HUES64 (cell line): ENCODE measurements around the gene PCIF1.
"Not testable (repeated sequence)": the region's sequence is repeated elsewhere in the genome, so short reads cannot be mapped to it uniquely, and the experiment has no call there.

ENCODE experiments used
- H3K27ac ChIP-seq: 2 replicates; pipeline ENCODE4 v1.7.0; 2013; ENCODE audit warnings: low read depth, low read length, inconsistent platforms
- H3K27me3 ChIP-seq: 2 replicates; pipeline ENCODE4 v1.6.1; 2013; ENCODE audit warnings: mild to moderate bottlenecking, low read length; ENCODE audit not compliant: insufficient read depth
- H3K36me3 ChIP-seq: 2 replicates; pipeline ENCODE4 v1.6.1; 2013; ENCODE audit warnings: mild to moderate bottlenecking, low read length; ENCODE audit not compliant: insufficient read depth
- H3K4me1 ChIP-seq: 2 replicates; pipeline ENCODE4 v1.6.1; 2013; ENCODE audit warnings: mild to moderate bottlenecking, low read length, moderate library complexity; ENCODE audit not compliant: insufficient read depth
- H3K4me3 ChIP-seq: 2 replicates; pipeline ENCODE4 v1.5.1; 2013; ENCODE audit warnings: mild to moderate bottlenecking, low read length, moderate library complexity
- H3K9ac ChIP-seq: 2 replicates; pipeline ENCODE4 v1.6.1; 2013; ENCODE audit warnings: mild to moderate bottlenecking, low read depth, low read length
- H3K9me3 ChIP-seq: 2 replicates; pipeline ENCODE4 v1.6.1; 2013; ENCODE audit warnings: low read depth, low read length; ENCODE audit not compliant: insufficient read depth
- WGBS: fragments of 150-250, 120-280 bp; methylation state at CpG from one replicate; pipeline ENCODE4 v1.1.7; 2013; ENCODE audit warnings: missing lambda C conversion rate; 5-methylcytosine and 5-hydroxymethylcytosine counted together

PCIF1 gene

GRCh38 chr20:45893831-45894230 lies 40.7 kb upstream of the PCIF1 start:
- Histone ChIP-seq H3K4me3 (no peak overlapping the region), H3K9ac (no peak overlapping the region), H3K36me3 (peaks cover 56% of the 10 kb centered on the region), H3K27me3 (no peaks in the 10 kb centered on the region; the same call in 1 of the 2 replicates), H3K9me3 (no peaks in the 10 kb centered on the region), H3K27ac (no peak overlapping the region), H3K4me1 (no peaks in the 10 kb centered on the region)
- WGBS = 95% methylated on average over 3 of the region's 4 CpGs

GRCh38 chr20:45894797-45895196 lies 39.7 kb upstream of the PCIF1 start:
- no peak overlapping the region for H3K27ac ChIP-seq
- WGBS = 96% methylated on average over 12 of the region's 12 CpGs
- peaks cover 64% of the 10 kb centered on the region for H3K36me3 ChIP-seq

GRCh38 chr20:45896641-45897161 lies 37.8 kb upstream of the PCIF1 start:
- no peaks in the 10 kb centered on the region for H3K27me3 ChIP-seq
- no peak overlapping the region for H3K4me3 ChIP-seq
- H3K4me1 ChIP-seq = no peaks in the 10 kb centered on the region
- no peaks in the 10 kb centered on the region for H3K9me3 ChIP-seq
- no peak overlapping the region for H3K27ac ChIP-seq
- H3K36me3 ChIP-seq = peaks cover 81% of the 10 kb centered on the region
- no peak overlapping the region for H3K9ac ChIP-seq
- WGBS = 95% methylated on average over 14 of the region's 14 CpGs

More at GRCh38 chr20:45894797-45895196, 39.7 kb upstream of the PCIF1 start:
- H3K4me3 ChIP-seq = no peak overlapping the region
- no peaks in the 10 kb centered on the region; the same call in 1 of the 2 replicates for H3K27me3 ChIP-seq
- no peaks in the 10 kb centered on the region for H3K9me3 ChIP-seq
- no peak overlapping the region for H3K9ac ChIP-seq
- no peaks in the 10 kb centered on the region for H3K4me1 ChIP-seq

GRCh38 chr20:45897289-45897688 lies 37.2 kb upstream of the PCIF1 start:
- H3K36me3 ChIP-seq = peaks cover 87% of the 10 kb centered on the region
- no peak overlapping the region for H3K9ac ChIP-seq
- no peaks in the 10 kb centered on the region for H3K4me1 ChIP-seq
- H3K9me3 ChIP-seq = no peaks in the 10 kb centered on the region
- no peaks in the 10 kb centered on the region for H3K27me3 ChIP-seq
- no peak overlapping the region for H3K27ac ChIP-seq
- WGBS = 95% methylated on average over 2 of the region's 2 CpGs
- no peak overlapping the region for H3K4me3 ChIP-seq

- H3K27ac ChIP-seq = no peak overlapping the region
- WGBS = 96% methylated on average over 7 of the region's 7 CpGs
- no peak overlapping the region for H3K4me3 ChIP-seq
- H3K4me1 ChIP-seq = no peaks in the 10 kb centered on the region
- H3K9ac ChIP-seq = no peak overlapping the region
- no peaks in the 10 kb centered on the region for H3K9me3 ChIP-seq
- no peaks in the 10 kb centered on the region for H3K27me3 ChIP-seq
- H3K36me3 ChIP-seq = peaks cover 90% of the 10 kb centered on the region
Measured at GRCh38 chr20:45897692-45898091, 36.8 kb upstream of the PCIF1 start.

- WGBS = 91% methylated on average over 12 of the region's 12 CpGs
- Histone ChIP-seq H3K4me1 (no peaks in the 10 kb centered on the region), H3K9me3 (no peaks in the 10 kb centered on the region), H3K27me3 (no peaks in the 10 kb centered on the region), H3K36me3 (peaks cover 89% of the 10 kb centered on the region), H3K4me3 (no peak overlapping the region), H3K27ac (no peak overlapping the region), H3K9ac (no peak overlapping the region)
Measured at GRCh38 chr20:45898285-45898684, 36.2 kb upstream of the PCIF1 start.

GRCh38 chr20:45899046-45899835 lies 35.2 kb upstream of the PCIF1 start:
- H3K27me3 ChIP-seq = no peaks in the 10 kb centered on the region
- WGBS = 93% methylated on average over 12 of the region's 13 CpGs
- no peaks in the 10 kb centered on the region for H3K9me3 ChIP-seq
- no peak overlapping the region for H3K9ac ChIP-seq
- H3K4me3 ChIP-seq = no peak overlapping the region
- no peaks in the 10 kb centered on the region for H3K4me1 ChIP-seq
- H3K36me3 ChIP-seq = peaks cover 90% of the 10 kb centered on the region
- H3K27ac ChIP-seq = no peak overlapping the region

GRCh38 chr20:45901332-45901731 lies 33.2 kb upstream of the PCIF1 start:
- not testable (repeated sequence) for H3K4me3 ChIP-seq, H3K9ac ChIP-seq, H3K4me1 ChIP-seq, H3K27ac ChIP-seq, H3K9me3 ChIP-seq, H3K27me3 ChIP-seq
- peaks cover 94% of the 10 kb centered on the region for H3K36me3 ChIP-seq
- 96% methylated on average over 6 of the region's 6 CpGs for WGBS

GRCh38 chr20:45902199-45902701 lies 32.2 kb upstream of the PCIF1 start:
- no peak overlapping the region for H3K4me3 ChIP-seq
- 93% methylated on average over 14 of the region's 14 CpGs for WGBS
- H3K36me3 ChIP-seq = peaks cover 92% of the 10 kb centered on the region
- no peaks in the 10 kb centered on the region for H3K4me1 ChIP-seq
- no peaks in the 10 kb centered on the region for H3K27me3 ChIP-seq
- no peak overlapping the region for H3K9ac ChIP-seq
- no peak overlapping the region for H3K27ac ChIP-seq
- H3K9me3 ChIP-seq = no peaks in the 10 kb centered on the region

- 88% methylated on average over 16 of the region's 16 CpGs for WGBS
- H3K9me3 ChIP-seq = no peaks in the 10 kb centered on the region
- H3K27me3 ChIP-seq = no peaks in the 10 kb centered on the region
- peaks cover 87% of the 10 kb centered on the region for H3K36me3 ChIP-seq
- H3K4me3 ChIP-seq = no peak overlapping the region
- no peak overlapping the region for H3K27ac ChIP-seq
- H3K9ac ChIP-seq = no peak overlapping the region
- no peaks in the 10 kb centered on the region for H3K4me1 ChIP-seq
Measured at GRCh38 chr20:45904583-45905504, 29.6 kb upstream of the PCIF1 start.
